Endothelial cell of umbilical vein (primary cell): ENCODE measurements around the gene NUMBL.

ENCODE experiments used
- CTCF ChIP-seq, 2 donors: IDR thresholded peaks; 1 replicate in 1 of 2; 2 replicates in 1 of 2; pipeline ENCODE4 v1.5.1; 2011; ENCODE audit warnings: low read length in 2 of 2, mild to moderate bottlenecking in 2 of 2, moderate library complexity in 2 of 2, control low read depth in 1 of 2, inconsistent platforms in 1 of 2, low read depth in 1 of 2; ENCODE audit not compliant: insufficient read depth in 1 of 2; ENCODE audit errors: extremely low read depth in 1 of 2
- EZH2 ChIP-seq: IDR thresholded peaks from 2 replicates; pipeline ENCODE4 v1.6.1; 2012; ENCODE audit warnings: borderline replicate concordance, low read depth, mild to moderate bottlenecking, moderate library complexity, low read length, inconsistent platforms; ENCODE audit not compliant: severe bottlenecking
- JUN ChIP-seq: IDR thresholded peaks from 2 replicates; pipeline ENCODE4 v1.6.1; 2011; ENCODE audit warnings: borderline replicate concordance, low read depth; ENCODE audit not compliant: insufficient read length, insufficient read depth
- POLR2A ChIP-seq: IDR thresholded peaks from 2 replicates; pipeline ENCODE4 v1.6.1; 2012; ENCODE audit warnings: low read depth, mild to moderate bottlenecking, control low read depth, low read length
- POLR2AphosphoS5 ChIP-seq: IDR thresholded peaks from 2 replicates; pipeline ENCODE4 v1.6.1; 2012; ENCODE audit warnings: low read depth, mild to moderate bottlenecking, control low read depth, low read length, moderate library complexity; ENCODE audit not compliant: insufficient read depth

GRCh38 chr19:40663695-40664692 lies 26.5 kb downstream of the NUMBL start:
- TF ChIP-seq CTCF (IDR thresholded peaks at IDR 0.05; ENCODE audit: extremely low read depth in 1 of 2, insufficient read depth in 1 of 2, low read depth in 1 of 2, low read length in 2 of 2) (no peak), POLR2AphosphoS5 (no peak), POLR2A (peak; percentile 1), JUN (no peak), EZH2 (no peak)
